ENCODE results near the gene CIDEB. TPM values are rescaled to one million over a fixed set of nuclear protein-coding genes. Genes with fewer than 3 reads are reported as not detected.

Gene CIDEB
- total RNA-seq, 1 donor = 0.36 TPM

- no peak overlapping the region for H2AFZ ChIP-seq (ENCODE audit: low read length)
- peaks cover 4% of the 10 kb centered on the region for H3K79me2 ChIP-seq (ENCODE audit: insufficient read depth, low read length)
- H3K4me2 ChIP-seq (ENCODE audit: insufficient read depth, low read length) = peak overlapping the region; percentile 93
- no peak overlapping the region for H3K27ac ChIP-seq (ENCODE audit: low read depth, low read length)
- no peaks in the 10 kb centered on the region for H3K9me3 ChIP-seq (ENCODE audit: low read depth, low read length)
- peaks cover 4% of the 10 kb centered on the region for H3K27me3 ChIP-seq (ENCODE audit: insufficient read depth, low read length)
- no peaks in the 10 kb centered on the region for H4K20me1 ChIP-seq (ENCODE audit: insufficient read depth, low read length)
- TF ChIP-seq, protein P1, sequence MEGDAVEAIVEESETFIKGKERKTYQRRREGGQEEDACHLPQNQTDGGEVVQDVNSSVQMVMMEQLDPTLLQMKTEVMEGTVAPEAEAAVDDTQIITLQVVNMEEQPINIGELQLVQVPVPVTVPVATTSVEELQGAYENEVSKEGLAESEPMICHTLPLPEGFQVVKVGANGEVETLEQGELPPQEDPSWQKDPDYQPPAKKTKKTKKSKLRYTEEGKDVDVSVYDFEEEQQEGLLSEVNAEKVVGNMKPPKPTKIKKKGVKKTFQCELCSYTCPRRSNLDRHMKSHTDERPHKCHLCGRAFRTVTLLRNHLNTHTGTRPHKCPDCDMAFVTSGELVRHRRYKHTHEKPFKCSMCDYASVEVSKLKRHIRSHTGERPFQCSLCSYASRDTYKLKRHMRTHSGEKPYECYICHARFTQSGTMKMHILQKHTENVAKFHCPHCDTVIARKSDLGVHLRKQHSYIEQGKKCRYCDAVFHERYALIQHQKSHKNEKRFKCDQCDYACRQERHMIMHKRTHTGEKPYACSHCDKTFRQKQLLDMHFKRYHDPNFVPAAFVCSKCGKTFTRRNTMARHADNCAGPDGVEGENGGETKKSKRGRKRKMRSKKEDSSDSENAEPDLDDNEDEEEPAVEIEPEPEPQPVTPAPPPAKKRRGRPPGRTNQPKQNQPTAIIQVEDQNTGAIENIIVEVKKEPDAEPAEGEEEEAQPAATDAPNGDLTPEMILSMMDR (IDR thresholded peaks at IDR 0.05; ENCODE audit: extremely low read depth, low read depth, low read length) = no peak
- DNase-seq (ENCODE audit: insufficient read length, low spot score, missing footprints) = peak; percentile 88
- H3K36me3 ChIP-seq (ENCODE audit: insufficient read depth, low read length) = no peaks in the 10 kb centered on the region
- H3K4me1 ChIP-seq (ENCODE audit: insufficient read depth, low read length) = peaks cover 31% of the 10 kb centered on the region
- peak overlapping the region; percentile 79 for H3K4me3 ChIP-seq (ENCODE audit: insufficient read depth, low read length)
Observed at GRCh38 chr14:24335461-24336171, 27.8 kb upstream of the CIDEB start.

DNA sequence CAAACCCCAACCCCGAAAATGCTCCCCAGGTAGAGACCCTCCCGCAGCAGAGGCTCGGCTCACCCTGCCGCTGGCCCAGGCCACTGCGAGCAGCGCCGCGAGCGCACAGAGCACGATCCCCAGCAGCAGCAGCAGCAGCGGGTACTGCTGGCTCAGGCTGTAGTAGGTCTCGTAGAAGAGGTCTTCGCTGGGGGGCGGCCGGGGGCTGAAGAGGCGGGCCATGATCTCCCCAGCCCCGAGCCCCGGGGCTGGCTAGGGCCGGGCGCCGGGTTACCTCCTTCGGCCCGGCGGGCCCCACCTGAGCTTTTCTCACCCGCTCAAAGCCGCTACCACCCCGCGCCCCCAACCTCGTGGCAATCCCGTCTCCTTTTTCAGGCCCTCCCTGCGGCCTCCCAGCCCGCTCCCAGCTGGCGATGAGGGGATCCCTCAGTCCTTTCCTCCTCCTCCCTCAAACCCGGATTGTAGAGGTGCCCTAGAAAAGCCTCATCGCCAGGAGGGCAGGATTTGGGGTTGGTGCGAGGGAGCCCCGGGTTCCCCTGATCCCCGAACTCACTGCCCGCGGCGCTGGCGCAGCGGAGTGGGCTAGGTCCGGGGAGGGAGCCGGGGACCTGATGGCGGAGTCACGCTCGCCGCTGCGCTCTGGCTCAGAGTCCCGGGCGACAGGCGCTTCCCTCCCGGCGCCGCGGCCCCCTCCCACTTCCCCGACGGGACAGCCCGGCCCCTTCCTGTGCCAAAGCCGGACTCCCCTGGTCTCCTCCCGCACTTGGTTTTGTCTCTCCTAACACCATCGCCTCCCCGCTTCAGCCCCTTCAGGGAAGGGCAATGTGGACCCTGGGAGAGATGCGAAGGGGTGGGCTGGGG, 26.9 kb upstream of the CIDEB start, which contains the start of gene ADCY4:
ADCY4 (minus strand) TSS at position 641 of the 861 bp plus-strand sequence; CDS start at position 222, 419 bp downstream.
- H3K27me3 ChIP-seq (ENCODE audit: insufficient read depth, low read length) = no peaks in the 10 kb centered on the region

DNA sequence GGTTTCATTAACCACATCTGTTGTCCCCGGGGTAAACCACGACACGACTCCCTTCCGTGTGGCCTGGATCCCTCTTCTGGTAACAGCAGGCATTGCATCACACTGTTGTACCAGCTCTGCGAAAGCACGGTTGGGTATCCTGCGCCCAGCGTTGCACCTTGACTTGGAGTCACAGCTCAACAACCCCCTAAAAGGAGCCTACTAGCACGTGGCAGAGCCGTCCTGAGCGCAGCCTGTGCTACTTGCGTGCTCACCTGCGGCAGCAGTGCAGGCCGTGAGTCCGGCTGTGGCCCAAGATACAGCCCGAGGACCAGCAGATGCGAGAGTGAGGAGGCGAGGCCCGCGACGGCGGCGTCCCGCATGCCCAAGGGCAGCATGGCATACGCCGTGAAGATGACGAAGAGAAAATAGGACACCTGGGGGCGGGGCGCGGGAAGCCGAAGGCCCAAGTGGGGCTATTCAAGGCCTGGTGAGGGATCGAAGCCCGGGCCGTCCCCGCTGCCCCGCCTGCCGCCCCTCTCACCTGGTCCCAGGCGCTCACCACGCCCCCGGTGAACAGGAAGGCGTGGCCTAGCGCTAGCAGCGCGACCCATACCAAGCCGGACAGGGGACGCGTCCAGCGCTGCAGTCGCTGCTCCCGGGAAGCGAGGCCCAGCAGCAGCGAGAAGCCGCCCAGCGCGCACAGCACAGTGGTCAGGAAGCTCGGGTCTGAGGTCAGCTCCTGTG, 24.7 kb upstream of the CIDEB start:
- Histone ChIP-seq H3K9me3 (ENCODE audit: low read depth, low read length) (no peaks in the 10 kb centered on the region), H3K79me2 (ENCODE audit: insufficient read depth, low read length) (peaks cover 4% of the 10 kb centered on the region), H3K4me3 (ENCODE audit: insufficient read depth, low read length) (peak overlapping the region; percentile 41), H4K20me1 (ENCODE audit: insufficient read depth, low read length) (no peaks in the 10 kb centered on the region), H3K36me3 (ENCODE audit: insufficient read depth, low read length) (no peaks in the 10 kb centered on the region), H3K4me2 (ENCODE audit: insufficient read depth, low read length) (peak overlapping the region; percentile 93), H3K27me3 (ENCODE audit: insufficient read depth, low read length) (no peaks in the 10 kb centered on the region), H3K27ac (ENCODE audit: low read depth, low read length) (no peak overlapping the region), H2AFZ (ENCODE audit: low read length) (peak overlapping the region; percentile 15), H3K4me1 (ENCODE audit: insufficient read depth, low read length) (peaks cover 24% of the 10 kb centered on the region)
- TF ChIP-seq, protein P1 (IDR thresholded peaks at IDR 0.05; ENCODE audit: extremely low read depth, low read depth, low read length) = peak; percentile 69
- DNase-seq (ENCODE audit: insufficient read length, low spot score, missing footprints) = peak; percentile 98

More for the DNA sequence above, 26.9 kb upstream of the CIDEB start, which contains the start of gene ADCY4:
- peak within 1 kb of the TSS; percentile 93 for H3K4me2 ChIP-seq (ENCODE audit: insufficient read depth, low read length)
- H3K36me3 ChIP-seq (ENCODE audit: insufficient read depth, low read length) = no peaks in the 10 kb centered on the region
- H3K9me3 ChIP-seq (ENCODE audit: low read depth, low read length) = no peaks in the 10 kb centered on the region
- peaks cover 31% of the 10 kb centered on the region for H3K4me1 ChIP-seq (ENCODE audit: insufficient read depth, low read length)
- no peaks in the 10 kb centered on the region for H4K20me1 ChIP-seq (ENCODE audit: insufficient read depth, low read length)
- H3K4me3 ChIP-seq (ENCODE audit: insufficient read depth, low read length) = peak within 1 kb of the TSS; percentile 79
- H2AFZ ChIP-seq (ENCODE audit: low read length) = peak within 1 kb of the TSS; percentile 78
- peak; percentile 92 for DNase-seq (ENCODE audit: insufficient read length, low spot score, missing footprints)
- peaks cover 4% of the 10 kb centered on the region for H3K79me2 ChIP-seq (ENCODE audit: insufficient read depth, low read length)
- TF ChIP-seq, protein P1 (IDR thresholded peaks at IDR 0.05; ENCODE audit: extremely low read depth, low read depth, low read length) = no peak
- H3K27ac ChIP-seq (ENCODE audit: low read depth, low read length) = peak within 1 kb of the TSS; percentile 54

All from osteoblast (primary cell).